B cell (primary cell): ENCODE data around the gene SIL1.

Experiments used
- CTCF ChIP-seq: fragments of 200-600 bp; IDR thresholded peaks from one replicate; pipeline ENCODE4 v1.8.0; 2022; ENCODE audit warnings: antibody characterized with exemption, mild to moderate bottlenecking
- EZH2 ChIP-seq: IDR thresholded peaks from 2 replicates; pipeline ENCODE4 v1.6.1; 2012; ENCODE audit warnings: borderline replicate concordance, low read depth, mild to moderate bottlenecking, moderate library complexity, low read length; ENCODE audit not compliant: insufficient read depth, poor library complexity, severe bottlenecking

- TF ChIP-seq CTCF (no peak), EZH2 (no peak)
These were observed 255.3 kb downstream of the SIL1 start for GRCh38 chr5:138942861-138943260.
